Measurements from ENCODE around the gene PDE4D.

- TF ChIP-seq POLR2A (IDR thresholded peaks at IDR 0.05; ENCODE audit: low read depth, low read length): no peak
- no peak for TF ChIP-seq POLR2AphosphoS5 (IDR thresholded peaks at IDR 0.05; ENCODE audit: low read depth, low read length)
- TF ChIP-seq TAF1 (IDR thresholded peaks at IDR 0.05; ENCODE audit: low read depth, low read length): no peak
- TF ChIP-seq PAX5 (IDR thresholded peaks at IDR 0.05; ENCODE audit: insufficient read depth, low read length, severe bottlenecking): no peak
- no peak for TF ChIP-seq SPI1 (IDR thresholded peaks at IDR 0.05; ENCODE audit: low read depth, low read length)
- no peak for TF ChIP-seq POU2F2 (IDR thresholded peaks at IDR 0.05; ENCODE audit: low read depth, low read length)
These were observed 707.7 kb downstream of the PDE4D start for GRCh38 chr5:59185757-59186385.
